MG63 (cell line): ENCODE measurements around the gene ST13. TPM values are rescaled to one million over a fixed set of nuclear protein-coding genes. Genes with fewer than 3 reads are reported as not detected.
"Not testable (repeated sequence)": the region's sequence is repeated elsewhere in the genome, so short reads cannot be mapped to it uniquely, and the experiment has no call there.

Source experiments
- DNase-seq: peaks from one replicate; pipeline ENCODE4 v3.0.0-alpha.2; 2020
- H3K27me3 ChIP-seq: fragments of 250-450 bp; sonication (Bioruptor Pico); 2 replicates; pipeline ENCODE4 v1.5.1; 2020; ENCODE audit warnings: mild to moderate bottlenecking, moderate library complexity
- H3K36me3 ChIP-seq: fragments of 250-450 bp; sonication (Bioruptor Pico); 2 replicates; pipeline ENCODE4 v1.5.1; 2020; ENCODE audit warnings: mild to moderate bottlenecking, moderate library complexity
- H3K4me3 ChIP-seq: fragments of 250-450 bp; sonication (Bioruptor Pico); 2 replicates; pipeline ENCODE4 v1.5.1; 2020; ENCODE audit warnings: mild to moderate bottlenecking, moderate library complexity
- H3K9me3 ChIP-seq: fragments of 250-450 bp; sonication (Bioruptor Pico); 2 replicates; pipeline ENCODE4 v1.5.1; 2020; ENCODE audit warnings: mild to moderate bottlenecking, moderate library complexity
- total RNA-seq: library from RNA; depleted of rRNA; stranded (reverse); fragments of >200 nt; shearing (Covaris generic); gene quantifications from 2 replicates; pipeline ENCODE4 v1.2.3, GENCODE V29; 2014; ENCODE audit warnings: low replicate concordance; rRNA removed

Gene ST13
- total RNA-seq, 1 experiment from 2014 or later, result 355 TPM

- H3K27me3 ChIP-seq, result no peaks in the 10 kb centered on the region
- DNase-seq, result no peak
- H3K36me3 ChIP-seq, result peaks cover 22% of the 10 kb centered on the region
- H3K9me3 ChIP-seq, result no peaks in the 10 kb centered on the region
- H3K4me3 ChIP-seq, result no peak overlapping the region
These were observed 48.2 kb downstream of the ST13 start for GRCh38 chr22:40808018-40808841.

GRCh38 chr22:40806711-40807110 lies 49.7 kb downstream of the ST13 start:
- peaks cover 30% of the 10 kb centered on the region for H3K36me3 ChIP-seq
- H3K27me3 ChIP-seq, result no peaks in the 10 kb centered on the region
- no peak for DNase-seq
- no peak overlapping the region for H3K4me3 ChIP-seq
- no peaks in the 10 kb centered on the region for H3K9me3 ChIP-seq

- Histone ChIP-seq H3K4me3 (no peak overlapping the region), H3K9me3 (no peaks in the 10 kb centered on the region), H3K27me3 (no peaks in the 10 kb centered on the region), H3K36me3 (peaks cover 30% of the 10 kb centered on the region)
- DNase-seq, result no peak
These were observed 50.7 kb downstream of the ST13 start for GRCh38 chr22:40805699-40806203.

- Histone ChIP-seq H3K27me3 (no peaks in the 10 kb centered on the region), H3K4me3 (no peak overlapping the region), H3K36me3 (peaks cover 30% of the 10 kb centered on the region), H3K9me3 (no peaks in the 10 kb centered on the region)
- no peak for DNase-seq
These were observed 51.2 kb downstream of the ST13 start for GRCh38 chr22:40805239-40805638.

- peaks cover 34% of the 10 kb centered on the region for H3K36me3 ChIP-seq
- H3K9me3 ChIP-seq, result no peaks in the 10 kb centered on the region
- no peak for DNase-seq
- H3K4me3 ChIP-seq, result no peak overlapping the region
- no peaks in the 10 kb centered on the region for H3K27me3 ChIP-seq
These were observed 53.1 kb downstream of the ST13 start for GRCh38 chr22:40803321-40803720.

- DNase-seq, result no peak
- Histone ChIP-seq H3K9me3 (no peaks in the 10 kb centered on the region), H3K36me3 (peaks cover 37% of the 10 kb centered on the region), H3K27me3 (no peaks in the 10 kb centered on the region), H3K4me3 (no peak overlapping the region)
These were observed 57.4 kb downstream of the ST13 start for GRCh38 chr22:40799008-40799407.

- H3K36me3 ChIP-seq, result peaks cover 44% of the 10 kb centered on the region
- no peak for DNase-seq
- no peaks in the 10 kb centered on the region for H3K27me3 ChIP-seq
- H3K9me3 ChIP-seq, result no peaks in the 10 kb centered on the region
- H3K4me3 ChIP-seq, result no peak overlapping the region
These were observed 59.0 kb downstream of the ST13 start for GRCh38 chr22:40797427-40797826.

GRCh38 chr22:40792451-40792850 lies 64.0 kb downstream of the ST13 start:
- Histone ChIP-seq H3K36me3 (peaks cover 79% of the 10 kb centered on the region), H3K27me3 (no peaks in the 10 kb centered on the region), H3K4me3 (no peak overlapping the region), H3K9me3 (no peaks in the 10 kb centered on the region)
- DNase-seq, result no peak

- Histone ChIP-seq H3K9me3 (no peaks in the 10 kb centered on the region), H3K36me3 (peaks cover 78% of the 10 kb centered on the region), H3K4me3 (no peak overlapping the region), H3K27me3 (no peaks in the 10 kb centered on the region)
- DNase-seq, result no peak
These were observed 65.2 kb downstream of the ST13 start for GRCh38 chr22:40791241-40791640.

GRCh38 chr22:40789131-40789530 lies 67.3 kb downstream of the ST13 start:
- Histone ChIP-seq H3K27me3 (no peaks in the 10 kb centered on the region), H3K4me3 (no peak overlapping the region), H3K9me3 (no peaks in the 10 kb centered on the region), H3K36me3 (peaks cover 73% of the 10 kb centered on the region)
- DNase-seq, result no peak

GRCh38 chr22:40782521-40782920 lies 73.9 kb downstream of the ST13 start:
- Histone ChIP-seq H3K9me3 (no peaks in the 10 kb centered on the region), H3K4me3 (no peak overlapping the region), H3K36me3 (peaks cover 43% of the 10 kb centered on the region), H3K27me3 (no peaks in the 10 kb centered on the region)
- no peak for DNase-seq

GRCh38 chr22:40781749-40782148 lies 74.7 kb downstream of the ST13 start:
- H3K9me3 ChIP-seq, DNase-seq, H3K27me3 ChIP-seq, H3K4me3 ChIP-seq: not testable (repeated sequence)
- peaks cover 45% of the 10 kb centered on the region for H3K36me3 ChIP-seq

Other genes with a start within 250 kb of the ST13 start
- 30.7 and 52.0 TPM in 2 replicates for gene MRTFA, start 219.9 kb downstream of the ST13 start, total RNA-seq
- not detected in 2 replicates for gene MCHR1, start 177.2 kb downstream of the ST13 start, total RNA-seq
- 46.8 and 50.8 TPM in 2 replicates for gene SLC25A17, start 37.3 kb downstream of the ST13 start, total RNA-seq
- 3.0 and 5.8 TPM in 2 replicates for gene XPNPEP3, start 509 bp upstream of the ST13 start, total RNA-seq
- not detected in 2 replicates for gene DNAJB7, start 5.5 kb upstream of the ST13 start, total RNA-seq
- 92.9 and 124 TPM in 2 replicates for gene RBX1, start 94.7 kb upstream of the ST13 start, total RNA-seq
- 10.9 and 11.0 TPM in 2 replicates for gene EP300, start 236.0 kb upstream of the ST13 start, total RNA-seq